NCI-H2227 treated with DMSO at 0.1 percent for 48 hours (cell line): Measurements from ENCODE around the gene IL18.
A peak's percentile ranks its signal among the peaks of the same experiment; 100 is the strongest.
"Not testable (repeated sequence)": the region's sequence is repeated elsewhere in the genome, so short reads cannot be mapped to it uniquely, and the experiment has no call there.

Experiments used
- DNase-seq: peaks from one replicate; lab custom pipeline; 2025; lab: John Stamatoyannopoulos, UW

IL18 gene

DNA sequence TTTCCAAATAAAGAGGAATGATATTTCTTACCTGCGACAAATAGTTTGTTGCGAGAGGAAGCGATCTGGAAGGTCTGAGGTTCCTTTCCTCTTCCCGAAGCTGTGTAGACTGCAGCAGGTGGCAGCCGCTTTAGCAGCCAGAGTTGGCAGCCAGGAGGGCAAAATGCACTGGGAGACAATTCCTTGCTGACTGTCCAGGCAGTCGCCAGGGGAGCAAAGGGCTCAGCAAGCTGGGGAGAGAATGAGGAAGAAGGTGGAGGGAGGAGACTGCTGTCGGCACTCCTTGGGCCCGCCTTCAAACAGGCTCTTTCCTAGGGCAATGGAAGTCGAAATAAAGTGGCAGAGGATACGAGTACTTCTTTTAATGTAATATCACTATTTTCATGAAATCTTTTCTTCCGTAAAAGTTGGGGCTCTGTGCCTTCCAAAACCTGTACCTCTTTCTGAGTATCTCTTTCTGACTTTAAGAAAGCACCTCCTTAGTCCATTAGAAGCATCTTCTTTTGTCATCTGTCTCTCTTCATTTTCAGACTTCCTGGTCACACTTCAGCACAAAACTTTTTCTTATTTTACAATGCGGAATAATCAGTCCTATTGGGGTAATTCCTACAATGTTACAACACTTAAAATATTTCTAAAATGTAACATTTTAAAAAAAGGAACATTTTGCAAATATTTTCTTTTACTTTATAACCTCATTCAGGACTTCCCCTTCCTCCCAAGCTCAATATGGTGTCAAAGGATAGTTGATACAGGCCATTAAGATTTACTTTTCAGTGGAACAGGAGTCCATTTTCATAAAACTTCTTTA lies at the start of gene IL18:
Gene IL18, minus strand, starts transcription at position 220 of the 811 bp plus-strand sequence. CDS start 9,041 bp downstream, outside the sequence.
- peak; percentile 25 for DNase-seq

DNA sequence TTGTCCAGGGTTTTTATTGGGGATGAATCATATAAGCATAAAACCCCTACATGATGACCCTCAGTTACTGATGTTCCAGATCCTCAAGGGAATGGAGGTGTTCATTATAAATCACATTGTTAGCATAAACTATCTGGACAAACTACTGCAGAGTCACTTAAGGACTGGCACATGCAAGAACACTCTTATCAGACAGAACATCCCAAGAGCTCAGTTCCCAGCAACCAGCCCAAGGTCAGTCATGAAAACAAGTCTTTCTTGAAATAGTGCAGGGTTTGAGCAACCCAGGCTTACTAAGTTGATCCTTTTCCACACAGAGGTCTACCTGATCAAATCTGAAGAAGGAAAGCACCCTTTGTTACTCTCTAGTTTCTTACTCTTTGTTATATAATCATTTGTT lies 48.8 kb upstream of the IL18 start:
- DNase-seq: no peak

DNA sequence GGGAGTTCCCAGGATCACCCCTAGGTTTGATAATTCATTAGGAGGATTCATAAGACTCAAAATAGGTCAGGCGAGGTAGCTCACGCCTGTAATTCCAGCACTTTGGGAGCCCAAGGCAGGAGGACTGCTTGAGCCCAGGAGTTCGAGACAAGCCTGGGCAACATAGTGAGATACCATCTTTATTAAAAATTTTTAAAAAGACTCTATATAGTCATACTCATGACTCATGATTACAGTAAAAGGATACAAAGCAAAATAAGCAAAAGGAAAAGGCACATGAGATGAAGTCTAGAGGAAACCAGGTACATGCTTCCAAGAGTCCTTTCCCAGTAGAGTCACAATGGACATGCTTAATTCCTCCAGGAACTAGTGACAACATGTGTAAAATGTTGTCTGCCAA lies 48.4 kb upstream of the IL18 start:
- DNase-seq: no peak

DNA sequence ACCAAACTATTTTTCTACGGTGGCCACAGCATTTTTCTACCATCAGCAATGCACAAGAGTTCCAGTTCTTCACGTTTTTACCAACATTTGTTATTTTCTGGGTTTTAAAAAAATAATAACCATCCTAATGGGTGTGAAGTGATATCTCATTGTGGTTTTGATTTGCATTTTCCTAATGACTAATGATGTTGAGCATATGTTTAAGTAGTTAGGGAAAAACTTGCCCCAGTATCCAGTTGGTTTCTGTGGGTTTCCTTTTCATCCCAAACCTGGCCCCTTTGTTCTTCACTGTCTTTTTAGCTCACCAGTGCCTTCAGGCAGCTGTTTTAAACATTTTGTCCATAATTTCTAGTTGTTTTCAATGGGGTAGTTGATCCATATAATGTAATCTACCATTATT lies 47.6 kb upstream of the IL18 start:
- no peak for DNase-seq

DNA sequence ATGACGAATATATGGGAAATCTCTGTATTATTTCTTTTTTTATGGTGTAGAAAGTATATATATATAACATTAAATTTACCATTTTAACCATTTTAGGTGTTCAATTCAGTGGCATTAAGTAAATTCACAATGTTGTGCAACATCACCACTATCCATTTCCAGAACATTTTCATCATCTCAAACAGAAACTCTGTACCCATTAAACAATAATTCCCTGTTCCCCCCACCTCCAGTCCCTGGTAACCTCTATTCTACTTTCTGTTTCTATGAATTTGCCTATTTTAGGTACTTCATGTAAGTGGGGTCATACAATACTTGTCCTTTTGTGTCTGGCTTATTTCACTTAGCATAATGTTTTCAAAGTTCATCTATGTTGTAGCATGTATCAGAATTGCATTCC lies 47.0 kb upstream of the IL18 start:
- no peak for DNase-seq

DNA sequence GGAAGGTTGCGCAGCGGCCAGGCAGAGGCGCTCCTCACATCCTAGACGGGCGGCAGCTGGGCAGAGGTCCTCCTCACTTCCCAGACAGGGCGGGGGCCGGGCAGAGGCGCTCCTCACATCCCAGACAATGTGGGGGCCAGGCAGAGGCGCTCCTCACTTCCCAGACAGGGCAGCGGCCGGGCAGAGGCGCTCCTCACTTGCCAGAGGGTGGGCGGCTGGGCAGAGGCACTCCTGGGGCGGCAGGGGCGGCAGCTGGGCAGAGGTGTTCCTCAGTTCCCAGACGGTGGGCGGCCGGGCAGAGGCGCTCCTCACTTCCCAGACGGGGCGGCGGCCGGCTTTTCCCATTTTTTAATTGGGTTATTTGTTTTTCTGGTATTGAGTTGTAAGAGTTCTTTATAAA lies 42.2 kb upstream of the IL18 start:
- no peak for DNase-seq

DNA sequence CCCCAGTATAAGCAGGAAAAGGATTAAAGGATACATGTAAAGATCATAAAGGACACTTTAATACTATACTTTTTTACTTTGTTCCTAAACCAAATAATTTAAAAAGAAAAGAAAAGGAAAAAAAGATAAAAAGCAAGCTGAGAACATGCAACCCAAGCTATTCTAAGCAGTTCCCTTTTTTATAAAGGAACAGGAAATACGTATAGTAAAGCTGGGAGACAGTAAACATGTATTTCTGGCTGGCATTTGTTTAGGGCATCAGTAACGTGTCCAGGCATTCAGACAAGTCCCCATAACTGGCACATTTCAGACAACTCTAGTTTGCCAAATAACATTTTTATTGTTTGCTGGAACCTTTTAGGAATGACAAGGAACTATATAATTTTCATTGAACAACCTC lies 36.4 kb upstream of the IL18 start:
- DNase-seq: no peak

DNA sequence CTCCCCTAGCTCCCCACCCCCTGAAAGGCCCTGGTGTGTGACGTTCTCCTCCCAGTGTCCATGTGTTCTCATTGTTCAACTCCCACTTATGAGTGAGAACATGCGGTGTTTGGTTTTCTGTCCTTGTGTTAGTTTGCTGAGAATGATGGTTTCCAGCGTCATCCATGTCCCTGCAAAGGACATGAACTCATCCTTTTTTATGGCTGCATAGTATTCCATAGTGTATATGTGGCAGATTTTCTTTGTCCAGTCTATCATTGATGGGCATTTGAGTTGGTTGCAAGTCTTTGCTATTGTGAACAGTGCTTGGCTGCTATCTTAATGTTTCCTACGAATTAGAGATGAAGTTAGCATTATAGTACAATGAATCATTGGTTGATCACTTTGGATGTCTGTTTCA lies 35.2 kb upstream of the IL18 start:
- not testable (repeated sequence) for DNase-seq

DNA sequence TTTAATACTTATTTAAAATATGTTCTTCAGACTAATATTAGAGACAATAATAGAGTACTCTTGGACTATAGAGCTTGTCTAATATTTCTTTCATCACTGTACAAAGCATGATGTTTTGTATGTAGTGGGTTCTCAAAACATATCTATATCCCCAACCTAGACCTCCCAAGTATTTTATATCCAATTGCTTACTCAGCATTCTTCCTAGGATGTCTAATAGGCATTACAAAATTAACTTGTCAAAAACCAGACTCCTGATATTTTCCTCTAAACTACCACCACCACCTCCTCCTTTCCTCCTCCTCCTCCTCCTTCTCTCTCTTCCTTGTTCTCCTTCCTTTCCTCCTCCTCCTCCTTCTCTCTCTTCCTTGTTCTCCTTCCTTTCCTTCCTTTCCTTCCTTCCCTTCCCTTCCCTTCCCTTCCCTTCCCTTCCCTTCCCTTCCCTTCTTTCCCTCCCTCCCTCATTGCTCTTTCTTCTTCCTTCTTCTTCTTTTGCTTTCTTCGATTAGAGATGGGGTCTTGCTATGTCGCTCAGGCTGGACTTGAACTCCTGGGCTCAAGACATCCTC lies 32.7 kb upstream of the IL18 start:
- no peak for DNase-seq

DNA sequence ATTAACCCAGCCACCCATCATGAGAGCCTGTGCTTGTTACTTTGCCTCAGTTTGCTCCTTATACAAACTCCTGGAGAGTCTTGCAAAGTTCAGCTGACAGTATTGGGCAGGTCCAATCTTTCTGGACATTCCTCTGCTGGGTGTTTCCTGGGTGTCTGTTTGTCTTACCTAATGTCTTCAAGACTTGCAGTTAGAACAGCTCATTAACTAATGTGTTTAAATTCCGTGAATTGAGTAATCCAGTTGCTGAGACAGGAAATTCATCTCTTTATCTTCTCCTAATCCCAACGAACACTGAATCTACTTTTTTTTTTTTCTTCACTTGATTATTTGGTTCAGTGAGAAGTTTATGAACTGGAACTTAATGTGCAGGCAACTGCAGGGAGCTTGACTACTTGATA lies 32.1 kb upstream of the IL18 start:
- no peak for DNase-seq

DNA sequence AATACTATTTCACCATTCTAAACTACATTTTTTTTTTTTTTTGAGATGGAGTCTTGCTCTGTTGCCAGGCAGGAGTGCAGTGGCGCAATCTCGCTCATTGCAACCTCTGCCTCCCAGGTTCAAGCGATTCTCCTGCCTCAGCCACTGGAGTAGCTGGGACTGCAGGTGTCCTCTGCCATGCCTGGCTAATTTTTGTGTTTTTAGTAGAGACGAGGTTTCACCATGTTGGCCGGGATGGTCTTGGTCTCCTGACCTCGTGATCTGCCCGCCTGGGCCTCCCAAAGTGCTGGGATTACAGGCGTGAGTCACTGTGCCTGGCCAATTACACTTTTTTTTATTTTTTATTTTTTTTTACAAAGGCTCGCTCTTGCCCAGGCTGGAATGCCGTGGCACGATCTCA lies 31.2 kb upstream of the IL18 start:
- DNase-seq: not testable (repeated sequence)

DNA sequence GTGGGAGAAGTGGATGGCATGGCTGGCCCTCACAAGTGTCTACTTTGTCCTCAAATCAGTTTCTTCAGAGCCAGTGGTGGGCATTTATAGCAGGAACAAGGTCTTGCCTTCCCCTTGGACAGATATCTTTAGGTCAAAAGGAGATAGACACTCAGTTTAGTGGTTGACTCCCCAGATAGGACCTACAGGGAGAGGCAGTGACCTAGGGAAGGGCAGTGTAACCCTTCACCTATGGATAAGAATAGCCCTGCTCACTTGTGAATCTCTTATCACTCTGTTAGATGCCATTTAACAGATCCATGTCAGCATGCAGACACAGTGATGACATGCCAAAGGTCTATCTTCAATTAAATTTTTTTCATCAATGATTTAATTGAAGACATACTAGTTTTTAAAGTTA lies 22.4 kb upstream of the IL18 start:
- DNase-seq: no peak

DNA sequence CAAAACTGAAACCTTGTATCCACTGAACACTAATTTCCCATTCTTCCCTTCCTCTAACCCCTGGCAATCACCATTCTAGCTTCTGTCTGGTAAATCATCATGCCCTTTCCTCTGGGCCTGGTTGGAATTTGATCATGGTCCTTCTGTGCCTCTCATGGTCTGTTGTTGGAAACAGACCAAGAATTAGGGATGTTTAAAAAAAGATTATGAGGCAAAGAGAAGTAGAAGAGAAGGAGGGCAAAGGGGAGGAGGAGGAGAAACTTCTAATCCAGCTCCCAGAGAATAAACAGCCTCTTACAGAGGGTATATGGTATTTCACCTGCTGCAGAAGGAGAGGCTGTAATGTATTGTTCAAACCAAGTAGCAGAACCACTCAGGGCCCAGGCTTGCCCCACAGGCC lies 22.0 kb upstream of the IL18 start:
- DNase-seq: no peak

DNA sequence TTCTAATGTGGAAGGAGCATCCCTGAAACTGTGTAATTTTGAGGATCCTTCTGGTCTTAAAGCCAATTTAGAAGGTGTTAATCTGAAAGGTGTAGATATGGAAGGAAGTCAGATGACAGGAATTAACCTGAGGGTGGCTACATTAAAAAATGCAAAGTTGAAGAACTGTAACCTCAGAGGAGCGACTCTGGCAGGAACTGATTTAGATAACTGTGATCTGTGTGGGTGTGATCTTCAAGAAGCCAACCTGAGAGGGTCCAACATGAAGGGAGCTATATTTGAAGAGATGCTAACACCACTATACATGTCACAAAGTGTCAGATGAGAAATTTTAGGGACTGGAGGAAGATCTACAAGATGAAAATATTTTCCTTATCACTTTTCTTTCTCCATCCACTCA lies 19.0 kb upstream of the IL18 start:
- no peak for DNase-seq

DNA sequence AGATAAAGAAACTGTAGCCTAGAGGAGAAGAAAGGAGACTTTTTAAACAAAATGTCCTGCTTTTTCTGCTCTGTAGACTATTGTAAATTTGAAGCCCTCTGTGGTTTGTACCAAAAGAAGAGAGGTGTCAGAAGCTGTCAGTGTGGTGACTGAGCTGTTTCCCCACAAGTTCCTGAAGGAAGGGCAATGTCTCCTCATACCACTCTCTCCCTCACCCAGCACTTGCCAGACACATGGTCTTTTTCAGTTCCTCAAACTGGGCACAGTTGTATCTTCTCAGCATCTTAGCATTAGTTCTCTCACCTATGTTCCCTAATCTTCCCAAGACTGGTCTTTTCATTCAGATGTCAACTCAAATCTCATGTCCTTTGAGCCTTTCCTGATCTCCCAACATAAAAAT lies 15.7 kb upstream of the IL18 start:
- no peak for DNase-seq

DNA sequence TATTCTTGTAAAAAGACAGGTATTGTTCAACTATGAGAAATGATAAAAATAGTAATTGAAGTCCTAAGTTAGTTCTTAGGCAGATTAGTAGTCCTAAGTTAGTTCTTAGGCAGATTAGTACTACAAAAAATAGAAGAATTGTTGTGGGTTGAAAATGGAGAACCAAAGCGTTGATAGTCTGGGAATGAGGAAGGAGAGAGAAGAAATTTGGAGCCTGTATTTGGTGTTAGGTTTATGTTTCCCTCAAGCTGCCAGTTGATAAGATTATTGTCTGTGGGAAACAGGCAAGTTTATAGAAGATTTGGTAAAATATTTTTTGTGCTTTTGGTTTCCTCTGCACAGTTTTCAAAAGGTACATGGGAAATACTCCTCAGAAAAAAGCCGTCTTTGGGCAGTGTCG lies 15.0 kb upstream of the IL18 start:
- DNase-seq: no peak

DNA sequence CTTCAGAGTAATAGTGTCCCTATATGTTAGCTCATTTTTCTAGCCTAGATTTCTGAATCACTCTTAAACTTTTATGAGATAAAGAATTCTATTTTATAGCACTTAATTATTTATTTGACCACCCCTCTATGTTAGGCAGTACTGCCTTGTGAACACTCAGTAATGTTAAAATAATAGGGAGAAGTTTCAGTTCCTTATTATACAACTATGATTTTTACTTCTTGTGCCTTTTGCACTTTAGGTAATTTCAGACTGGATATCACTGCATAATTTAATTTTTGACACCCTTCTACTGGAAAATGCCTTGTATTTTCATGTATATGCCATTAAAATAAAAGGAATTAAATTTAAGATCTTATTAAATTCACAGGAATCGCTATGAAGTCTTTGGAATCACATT lies 14.5 kb upstream of the IL18 start:
- DNase-seq: no peak

DNA sequence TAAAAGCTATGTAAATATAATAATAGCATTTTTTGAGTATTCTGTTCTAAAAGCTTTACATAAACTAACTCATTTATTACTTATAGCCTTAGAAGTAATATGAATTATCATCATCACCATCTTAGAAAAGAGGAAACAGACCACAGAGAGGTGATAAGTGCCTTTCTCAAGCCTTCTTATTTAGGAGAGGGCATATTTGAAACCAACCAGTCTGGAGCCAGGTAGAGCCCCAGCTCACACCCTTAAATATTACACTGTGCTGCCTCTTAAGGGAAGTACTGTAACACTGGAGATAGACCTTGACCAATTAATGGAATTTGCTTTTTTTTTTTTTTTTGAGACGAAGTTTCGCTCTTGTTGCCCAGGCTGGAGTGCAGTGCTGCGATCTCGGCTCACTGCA lies 13.7 kb upstream of the IL18 start:
- no peak for DNase-seq

DNA sequence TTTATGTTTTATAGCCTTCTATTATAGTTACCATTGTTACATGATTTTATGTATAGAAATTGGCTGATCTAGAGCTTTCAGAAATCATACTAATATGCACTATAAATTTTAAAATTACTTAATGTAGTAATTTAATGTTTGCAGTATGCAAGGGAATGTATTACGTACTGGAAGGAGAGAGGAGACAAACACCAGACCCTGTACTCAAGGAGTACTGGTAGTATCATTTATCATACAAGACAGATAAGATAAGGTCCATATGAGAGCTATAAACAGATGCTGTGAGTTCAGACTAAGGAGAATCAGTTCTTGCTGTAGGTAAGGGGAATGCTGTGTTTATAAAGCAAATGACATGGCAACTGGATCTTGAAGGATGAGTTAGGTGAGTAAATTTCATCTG lies 12.2 kb upstream of the IL18 start:
- DNase-seq: no peak

DNA sequence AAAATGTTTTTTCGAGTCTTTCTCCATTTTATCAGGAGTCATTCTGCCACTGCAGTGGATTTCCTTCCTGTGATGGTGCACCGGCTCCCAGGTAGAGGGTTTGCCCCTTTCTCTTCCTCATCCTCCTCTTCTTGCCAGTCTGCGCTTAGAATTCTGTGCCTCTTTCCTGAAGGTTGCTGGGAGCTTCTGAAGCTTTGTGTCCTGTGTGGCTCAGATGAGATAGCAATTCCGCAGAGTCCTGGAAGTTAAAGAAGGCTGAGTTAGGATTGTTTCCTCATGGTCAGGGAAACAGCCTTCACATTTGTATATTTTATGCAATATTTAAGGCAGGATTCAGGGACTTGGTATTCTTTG lies 11.7 kb upstream of the IL18 start:
- DNase-seq: no peak

DNA sequence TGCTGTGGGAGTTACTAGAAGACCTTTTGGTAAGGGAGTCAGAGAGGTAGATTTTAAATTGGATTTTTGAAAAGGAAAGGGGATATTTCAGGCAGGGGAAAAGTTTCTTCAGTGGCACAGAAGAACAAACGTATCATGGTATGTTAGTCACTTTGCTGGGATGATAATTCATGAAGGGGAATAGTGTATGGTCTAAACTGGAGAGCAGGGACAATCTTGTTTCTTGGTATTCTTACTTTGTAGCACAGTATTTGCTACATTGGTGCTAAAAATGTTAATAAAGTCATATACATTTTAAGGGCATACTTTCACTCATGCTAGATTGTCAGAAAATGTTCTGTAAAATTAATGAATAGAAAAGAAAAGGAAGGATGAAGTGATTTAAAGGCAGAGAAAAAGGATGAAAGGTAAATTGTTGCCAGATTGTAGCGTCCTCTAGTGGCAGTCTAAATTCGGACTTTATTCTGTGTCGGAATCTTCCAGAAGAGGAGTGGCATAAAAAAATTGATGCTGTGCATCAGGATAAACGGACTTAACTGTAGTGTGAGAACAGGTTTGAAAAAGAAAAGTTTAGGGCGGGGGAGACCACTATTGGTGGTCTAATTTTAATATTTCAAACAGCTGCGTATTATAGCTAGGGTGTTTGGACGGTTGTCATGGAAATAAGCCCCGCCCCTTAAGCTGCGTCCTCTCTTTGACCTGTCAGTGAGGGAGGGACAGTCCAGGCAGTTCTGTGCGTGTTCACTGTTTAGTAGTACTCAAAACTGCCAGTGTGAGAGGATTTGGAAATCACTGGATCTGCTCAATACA lies 11.1 kb upstream of the IL18 start, which contains the start of gene BCO2:
Gene BCO2, plus strand, starts transcription at position 724 of the 810 bp plus-strand sequence. CDS start 90 bp downstream, outside the sequence.
- DNase-seq: peak; percentile 74

DNA sequence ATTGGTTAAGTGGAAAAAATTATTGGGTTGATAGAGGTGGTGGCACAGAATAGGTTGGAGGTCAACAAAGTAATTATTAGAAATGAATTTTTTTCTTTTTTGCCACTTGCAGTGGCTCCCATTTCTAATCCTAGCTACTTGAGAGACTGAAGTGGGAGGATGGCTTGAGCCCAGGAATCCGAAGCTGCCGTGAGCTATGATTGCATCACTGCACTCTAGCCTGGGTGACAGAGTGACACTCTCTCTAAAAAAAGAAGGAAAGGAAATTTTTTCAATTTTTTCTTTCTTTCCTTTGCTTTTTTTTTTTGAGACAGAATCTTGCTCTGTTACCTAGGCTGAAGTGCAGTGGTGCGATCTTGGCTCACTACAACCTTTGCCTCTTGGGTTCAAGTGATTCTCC lies 9.3 kb upstream of the IL18 start:
- no peak for DNase-seq

DNA sequence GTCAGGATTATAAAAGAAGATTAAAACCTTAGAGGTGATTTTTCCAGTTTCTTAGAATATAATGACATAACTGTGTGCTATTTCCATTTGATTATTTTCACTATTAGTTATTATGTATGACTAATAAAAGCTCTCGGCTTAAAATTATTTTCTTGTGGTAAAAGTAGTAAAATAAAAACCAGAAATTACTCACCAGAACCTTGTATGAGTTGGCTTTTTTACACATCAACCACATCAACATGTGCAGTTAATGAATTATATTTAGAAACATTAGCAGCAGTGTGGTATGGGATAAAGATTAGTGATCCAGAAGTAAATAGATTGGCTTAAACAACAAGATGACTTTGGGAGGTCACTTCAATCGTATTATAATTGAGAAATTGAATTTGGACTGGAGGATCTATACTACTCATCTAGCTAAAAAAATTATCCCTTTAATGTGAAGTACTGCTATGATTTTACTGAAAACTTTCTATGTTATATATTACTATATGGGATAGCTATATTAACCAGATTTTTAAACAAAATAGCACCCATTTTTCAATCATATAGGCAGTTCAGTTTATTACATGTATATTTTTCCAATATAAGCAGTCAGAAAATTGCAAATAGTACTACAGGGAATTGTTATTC lies 8.6 kb upstream of the IL18 start:
- no peak for DNase-seq
